GM19035 (cell line): Measurements from ENCODE around the gene GSTM1.
"Not testable (repeated sequence)": the region's sequence is repeated elsewhere in the genome, so short reads cannot be mapped to it uniquely, and the experiment has no call there.

ENCODE experiments used
- ATAC-seq: cut with Tn5 transposase; IDR thresholded peaks from one replicate; pipeline ENCODE4 v1.9.1; 2021; ENCODE audit not compliant: unreplicated experiment

GSTM1 gene

GRCh38 chr1:109695138-109695537 lies 7.5 kb downstream of the GSTM1 start:
- not testable (repeated sequence) for ATAC-seq

GRCh38 chr1:109697066-109697465 lies 9.4 kb downstream of the GSTM1 start:
- ATAC-seq = no peak

DNA sequence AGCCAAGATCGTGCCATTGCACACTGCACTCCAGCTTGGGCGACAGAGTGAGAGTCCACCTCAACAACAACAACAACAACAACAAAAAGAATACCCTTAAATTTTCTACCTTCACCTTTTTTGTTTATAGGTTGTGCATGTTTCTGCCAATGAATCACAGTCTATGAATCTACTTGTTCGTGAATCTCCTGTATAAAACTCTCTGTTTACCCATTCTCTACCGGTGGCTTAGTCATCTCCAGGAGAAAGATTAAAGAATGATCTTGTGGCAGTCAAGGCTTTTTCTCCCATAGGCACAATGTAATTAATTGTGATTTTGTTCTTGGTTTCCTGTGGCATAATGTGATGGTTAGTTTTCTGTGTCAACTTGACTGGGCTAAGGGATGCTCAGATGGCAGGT lies 10.2 kb downstream of the GSTM1 start:
- not testable (repeated sequence) for ATAC-seq

GRCh38 chr1:109702940-109703339 lies 15.3 kb downstream of the GSTM1 start:
- not testable (repeated sequence) for ATAC-seq

DNA sequence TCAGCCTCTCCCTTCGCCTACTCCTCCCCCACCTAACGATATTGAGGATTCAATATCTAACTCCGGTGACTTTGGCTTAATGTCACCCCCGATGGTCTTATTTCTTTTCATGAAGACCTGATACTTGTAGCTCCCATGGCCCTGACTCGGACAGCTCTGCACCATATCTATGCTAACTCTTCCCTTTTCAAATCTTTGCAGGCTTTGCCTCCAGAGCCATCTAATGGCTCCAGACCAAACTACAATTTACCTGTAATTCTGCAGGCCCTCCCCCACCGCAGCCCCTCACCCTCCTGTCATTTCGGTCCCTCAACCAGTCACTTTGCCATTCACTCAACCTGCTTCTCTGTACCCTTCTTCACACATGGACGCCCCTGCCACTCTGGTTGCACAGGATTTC lies 16.6 kb downstream of the GSTM1 start:
- no peak for ATAC-seq

DNA sequence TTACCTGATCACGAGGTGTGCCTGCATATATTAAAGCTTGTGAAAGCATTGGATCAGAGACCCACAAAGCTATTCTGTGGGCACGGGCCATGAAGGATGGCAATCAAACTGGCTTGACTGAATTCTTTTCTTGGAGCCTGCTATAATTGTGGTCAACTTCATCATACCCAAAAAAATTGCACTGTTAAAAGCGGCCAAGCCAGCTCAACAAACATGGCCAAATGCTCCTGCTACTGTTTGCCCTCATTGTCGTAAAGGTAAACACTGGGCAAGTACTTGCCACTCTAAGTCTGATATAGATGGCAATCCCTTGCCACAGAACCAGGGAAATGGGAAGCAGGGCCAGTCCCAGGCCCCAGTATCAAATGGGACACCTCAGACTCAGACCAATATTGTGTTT lies 17.8 kb downstream of the GSTM1 start:
- ATAC-seq = no peak

DNA sequence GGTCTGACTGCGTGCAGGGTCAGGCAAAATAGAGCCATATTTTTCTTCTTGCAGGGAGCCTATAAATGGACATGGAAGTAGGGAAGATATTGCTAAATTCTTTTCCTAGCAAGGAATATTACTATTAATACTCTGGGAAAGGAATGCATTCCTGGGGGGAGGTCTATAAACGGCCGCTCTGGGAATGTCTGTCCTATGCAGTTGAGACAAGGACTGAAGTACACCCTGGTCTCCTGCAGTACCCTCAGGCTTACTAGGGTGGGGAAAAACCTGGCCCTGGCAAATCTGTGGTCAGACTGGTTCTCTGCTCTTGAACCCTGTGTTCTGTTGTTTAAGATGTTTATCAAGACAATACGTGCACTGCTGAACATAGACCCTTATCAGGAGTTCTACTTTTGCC lies 21.3 kb downstream of the GSTM1 start:
- ATAC-seq = not testable (repeated sequence)

- ATAC-seq = not testable (repeated sequence)
These were observed 22.2 kb downstream of the GSTM1 start for GRCh38 chr1:109709822-109710221.

DNA sequence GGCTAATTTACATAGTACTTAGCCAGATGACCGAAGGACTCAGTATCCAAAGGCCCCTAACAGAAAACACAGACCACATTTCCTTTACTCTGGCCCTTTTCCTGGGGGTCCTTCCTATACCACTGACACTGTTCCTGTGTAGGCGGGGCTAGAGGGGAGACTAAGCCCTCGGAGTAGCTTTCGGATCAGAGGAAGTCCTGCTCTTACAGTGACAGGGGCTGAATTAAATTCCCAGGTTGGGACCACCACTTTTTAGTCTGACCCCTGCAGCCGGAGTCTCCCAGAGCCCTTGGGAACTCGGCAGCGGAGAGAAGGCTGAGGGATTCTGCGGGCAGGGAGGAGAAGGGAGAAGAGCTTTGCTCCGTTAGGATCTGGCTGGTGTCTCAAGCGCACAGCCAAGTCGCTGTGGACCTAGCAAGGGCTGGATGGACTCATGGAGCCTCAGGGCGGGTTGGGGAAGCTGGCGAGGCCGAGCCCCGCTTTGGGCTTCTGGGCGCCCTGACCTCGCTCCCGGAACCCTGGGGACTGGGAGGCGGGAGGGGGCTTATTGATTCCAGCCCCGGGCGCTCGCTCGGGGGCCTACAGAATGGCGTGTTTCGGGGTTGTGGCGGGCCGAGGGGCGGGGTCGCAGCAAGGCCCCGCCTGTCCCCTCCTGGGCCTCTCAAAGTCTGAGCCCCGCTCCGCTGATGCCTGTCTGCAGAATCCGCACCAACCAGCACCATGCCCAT lies 24.1 kb downstream of the GSTM1 start, which contains the start of gene GSTM5:
Gene GSTM5, plus strand, starts transcription at position 659 of the 728 bp plus-strand sequence. Its CDS starts 62 bp downstream, at position 721.
- ATAC-seq = not testable (repeated sequence)

DNA sequence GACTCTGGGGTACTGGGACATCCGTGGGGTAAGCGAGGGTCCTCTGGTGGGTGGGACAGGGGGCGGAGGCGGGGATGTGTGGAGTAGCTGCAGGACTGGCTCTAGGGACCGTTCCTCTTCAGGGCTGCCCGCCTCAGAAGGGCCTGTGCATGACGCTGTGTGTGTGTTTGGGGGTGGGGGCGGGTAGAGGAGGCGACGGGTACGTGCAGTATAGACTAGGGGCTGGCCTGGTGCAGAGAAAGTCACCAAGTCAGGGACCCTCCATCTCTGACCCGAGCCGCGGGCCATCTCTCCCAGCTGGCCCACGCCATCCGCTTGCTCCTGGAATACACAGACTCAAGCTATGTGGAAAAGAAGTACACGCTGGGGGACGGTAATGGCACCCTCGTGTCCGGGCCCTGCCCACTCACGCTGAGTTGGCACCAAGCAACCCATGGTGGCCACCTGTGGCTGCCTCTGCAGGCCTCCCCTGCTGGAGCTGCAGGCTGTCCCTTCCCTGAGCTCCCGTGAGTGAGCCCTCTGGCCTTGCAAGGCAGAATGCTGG lies 24.8 kb downstream of the GSTM1 start:
- ATAC-seq = no peak

GRCh38 chr1:109713636-109714035 lies 26.0 kb downstream of the GSTM1 start:
- no peak for ATAC-seq

DNA sequence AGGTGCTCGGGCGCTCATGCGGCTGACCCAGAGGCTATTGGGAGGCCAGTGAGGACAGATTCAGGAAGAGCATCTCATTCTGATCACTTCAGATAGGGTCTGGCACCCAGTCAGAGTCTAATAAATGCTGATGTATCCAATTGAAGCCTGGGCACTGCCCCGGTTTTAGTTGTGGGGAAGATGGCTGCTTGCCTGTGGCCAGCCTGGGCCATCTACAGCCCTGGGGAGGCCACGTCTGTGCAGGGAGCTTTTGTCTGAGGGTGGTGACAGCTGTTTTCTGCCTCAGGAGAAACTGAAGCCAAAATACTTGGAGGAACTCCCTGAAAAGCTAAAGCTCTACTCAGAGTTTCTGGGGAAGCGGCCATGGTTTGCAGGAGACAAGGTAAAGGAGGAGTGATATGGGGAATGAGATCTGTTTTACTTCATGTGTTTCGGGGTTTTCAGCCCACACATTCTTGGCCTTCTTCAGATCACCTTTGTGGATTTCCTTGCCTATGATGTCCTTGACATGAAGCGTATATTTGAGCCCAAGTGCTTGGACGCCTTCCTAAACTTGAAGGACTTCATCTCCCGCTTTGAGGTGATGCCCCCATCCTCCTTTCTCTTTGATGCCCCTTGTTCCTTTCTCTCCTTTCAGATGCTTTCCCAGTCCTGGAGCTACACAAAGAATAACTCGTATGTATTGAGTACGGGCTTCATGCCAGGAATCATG lies 27.2 kb downstream of the GSTM1 start:
- ATAC-seq = no peak

DNA sequence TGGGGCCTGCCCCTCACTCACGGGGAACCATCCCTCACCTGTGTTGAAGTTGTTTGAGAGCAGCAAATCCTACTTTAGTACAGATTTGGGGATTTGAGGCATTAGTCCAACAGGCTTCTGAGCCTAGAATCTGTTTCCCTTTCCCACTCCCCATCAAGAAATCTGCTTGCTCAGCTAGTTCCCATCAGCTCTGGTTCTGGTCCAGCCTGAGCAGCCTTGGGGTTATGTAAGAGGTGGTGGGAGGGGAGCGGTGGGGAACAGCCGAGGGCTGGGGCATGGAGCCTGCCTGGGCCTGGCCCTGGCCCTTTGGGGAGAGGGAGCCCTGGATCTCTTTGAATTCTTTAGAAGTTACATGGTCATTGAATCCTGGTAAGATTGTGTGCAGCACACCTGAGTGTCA lies 28.5 kb downstream of the GSTM1 start:
- no peak for ATAC-seq

GRCh38 chr1:109716570-109717090 lies 29.0 kb downstream of the GSTM1 start:
- ATAC-seq = no peak

GRCh38 chr1:109717729-109718128 lies 30.1 kb downstream of the GSTM1 start:
- ATAC-seq = no peak

DNA sequence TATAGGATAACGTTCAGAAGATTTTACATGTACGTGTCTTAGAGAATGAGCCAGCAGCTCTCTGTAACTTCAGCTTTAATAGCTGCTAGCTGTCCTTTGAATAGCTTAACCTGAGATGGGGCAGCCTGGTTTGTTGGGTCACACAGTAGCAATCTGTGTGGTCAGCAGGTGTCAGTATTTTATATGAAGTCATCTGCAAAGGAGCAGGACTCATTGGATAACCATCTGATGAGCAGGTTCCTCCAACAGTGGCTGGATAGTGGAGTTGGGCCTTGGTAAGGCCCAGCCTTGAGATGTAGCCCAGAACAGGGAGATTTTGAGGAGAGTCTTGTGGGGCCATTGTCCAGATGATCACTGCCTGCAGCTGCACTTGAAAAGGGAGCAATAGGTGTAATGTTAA lies 30.9 kb downstream of the GSTM1 start:
- ATAC-seq = no peak

DNA sequence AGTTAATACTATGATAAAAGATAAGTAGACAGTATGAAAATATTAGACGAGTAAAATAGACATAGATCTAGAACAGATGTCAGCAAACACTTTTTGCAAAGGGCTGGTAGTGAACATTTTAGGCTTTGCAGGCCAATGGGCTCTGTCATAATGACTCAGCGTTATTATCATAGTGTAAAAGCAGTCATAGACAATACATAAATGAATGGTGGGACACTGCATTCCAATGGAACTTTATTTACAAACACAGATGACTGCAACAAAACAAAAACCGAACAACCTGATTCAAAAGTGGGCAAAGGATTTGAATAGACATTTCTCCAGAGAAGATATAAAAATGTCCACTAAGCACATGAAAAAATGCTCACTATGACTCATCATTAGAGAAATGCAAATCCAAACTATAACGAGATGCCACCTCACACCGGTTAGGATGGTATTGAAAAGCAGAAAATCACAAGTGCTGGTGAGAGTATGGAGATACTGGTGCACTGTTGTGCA lies 31.8 kb downstream of the GSTM1 start:
- ATAC-seq = no peak

- no peak for ATAC-seq
These were observed 33.4 kb downstream of the GSTM1 start for GRCh38 chr1:109721042-109721441.

- no peak for ATAC-seq
These were observed 34.4 kb downstream of the GSTM1 start for GRCh38 chr1:109721971-109722370.

- no peak for ATAC-seq
These were observed 35.5 kb downstream of the GSTM1 start for GRCh38 chr1:109722908-109723691.

DNA sequence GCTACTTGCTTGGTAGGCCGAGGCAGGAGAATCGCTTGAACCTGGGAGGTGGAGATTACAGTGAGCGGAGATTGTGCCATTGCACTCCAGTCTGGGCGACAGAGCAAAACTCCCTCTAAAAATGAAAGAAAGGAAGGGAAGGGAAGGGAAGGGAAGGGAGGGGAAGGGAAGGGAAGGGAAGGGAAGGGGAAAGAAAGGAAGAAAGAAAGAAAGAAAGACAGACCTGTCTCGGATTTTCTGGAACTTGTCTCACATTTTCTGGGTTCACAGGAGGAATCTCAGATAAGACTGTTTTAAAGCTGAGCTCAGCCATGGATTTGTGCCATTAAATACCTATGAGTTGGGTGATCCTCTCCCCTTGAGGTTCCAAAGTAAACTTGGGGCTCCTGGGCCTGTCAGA lies 37.3 kb downstream of the GSTM1 start:
- ATAC-seq = no peak
